HepG2 (cell line): ENCODE data around the gene ZMYND10. TPM values are rescaled to one million over a fixed set of nuclear protein-coding genes. Genes with fewer than 3 reads are reported as not detected.

Experiments used
- DZIP1 ChIP-seq: sonication (generic); formaldehyde crosslinking; IDR thresholded peaks from 2 replicates; pipeline ENCODE4 v1.5.0; 2020; ENCODE audit warnings: mild to moderate bottlenecking, missing genetic modification reagents
- JDP2 ChIP-seq: sonication (generic); formaldehyde crosslinking; IDR thresholded peaks from 2 replicates; pipeline ENCODE4 v1.8.1; 2022; ENCODE audit warnings: missing genetic modification reagents, borderline replicate concordance
- SMAD3 ChIP-seq: sonication (generic); formaldehyde crosslinking; IDR thresholded peaks from 2 replicates; pipeline ENCODE4 v1.4.0; 2020; ENCODE audit warnings: missing genetic modification reagents
- ZFAT ChIP-seq: sonication (generic); formaldehyde crosslinking; conservative IDR thresholded peaks from 2 replicates; pipeline ENCODE4 v1.8.1; 2023; ENCODE audit warnings: missing genetic modification reagents, inconsistent platforms
- ZNF407 ChIP-seq: sonication (generic); formaldehyde crosslinking; IDR thresholded peaks from one replicate; pipeline ENCODE4 v1.5.1; 2020; ENCODE audit warnings: mild to moderate bottlenecking, missing genetic modification reagents; ENCODE audit errors: not compliant biosample characterization
- ZNF609 ChIP-seq: sonication (generic); formaldehyde crosslinking; IDR thresholded peaks from 2 replicates; pipeline ENCODE4 v1.4.0; 2020; ENCODE audit warnings: mild to moderate bottlenecking, missing genetic modification reagents, borderline replicate concordance
- ZNF850 ChIP-seq: sonication (generic); formaldehyde crosslinking; conservative IDR thresholded peaks from 2 replicates; pipeline ENCODE4 v1.9.0; 2021; ENCODE audit warnings: mild to moderate bottlenecking, missing genetic modification reagents
- polyA plus RNA-seq, 8 experiments: library from polyadenylated mRNA; depleted of rRNA in 3 of 8; stranded (reverse) in 7 of 8; unstranded in 1 of 8; fragments of >200 nt; fragmentation: Illumina TruSeq in 4 of 8; extraction: Trizol in 4 of 8; gene quantifications; 2 replicates each; pipeline versions ENCODE4 v1.2.1 to v1.2.3, GENCODE V29; 2011 to 2016; ENCODE audit warnings: low read depth in 4 of 8, missing spikeins in 1 of 8, mixed read lengths in 1 of 8; ENCODE audit not compliant: insufficient read depth in 1 of 8
- total RNA-seq, 5 experiments: library from RNA; depleted of rRNA; stranded (reverse); fragments of >200 nt; fragmentation: Illumina TruSeq; extraction: Trizol; gene quantifications; 2 replicates each; pipeline ENCODE4 v1.2.3, GENCODE V29; 2016; ENCODE audit warnings: low read depth in 1 of 5

ZMYND10 gene
- total and polyA plus RNA-seq, 2 of the 13 experiments (the other 11 are each of a cell fraction or from before 2014, with no cell fraction given) = 0.60 to 0.74 TPM

GRCh38 chr3:50302095-50303012 is 43.2 kb downstream of the ZMYND10 start (continued):
- no peak for TF ChIP-seq ZNF407
- no peak for TF ChIP-seq ZNF850 (CRISPR knock-in tag)
- no peak for TF ChIP-seq ZFAT (CRISPR knock-in tag)
- TF ChIP-seq JDP2 (CRISPR knock-in tag) = no peak
- TF ChIP-seq ZNF609 = no peak
- TF ChIP-seq SMAD3 (CRISPR knock-in tag) = no peak
- peak; percentile 90; the same call in 1 of the 2 replicates for TF ChIP-seq DZIP1 (CRISPR knock-in tag)
